GM15510 (cell line): ENCODE data around the gene MCAT.

ENCODE experiments used
- POLR2A ChIP-seq: IDR thresholded peaks from 3 replicates; pipeline ENCODE4 v1.6.1; 2011; ENCODE audit warnings: borderline replicate concordance; ENCODE audit not compliant: insufficient read length; ENCODE audit errors: extremely low read depth

MCAT gene

DNA sequence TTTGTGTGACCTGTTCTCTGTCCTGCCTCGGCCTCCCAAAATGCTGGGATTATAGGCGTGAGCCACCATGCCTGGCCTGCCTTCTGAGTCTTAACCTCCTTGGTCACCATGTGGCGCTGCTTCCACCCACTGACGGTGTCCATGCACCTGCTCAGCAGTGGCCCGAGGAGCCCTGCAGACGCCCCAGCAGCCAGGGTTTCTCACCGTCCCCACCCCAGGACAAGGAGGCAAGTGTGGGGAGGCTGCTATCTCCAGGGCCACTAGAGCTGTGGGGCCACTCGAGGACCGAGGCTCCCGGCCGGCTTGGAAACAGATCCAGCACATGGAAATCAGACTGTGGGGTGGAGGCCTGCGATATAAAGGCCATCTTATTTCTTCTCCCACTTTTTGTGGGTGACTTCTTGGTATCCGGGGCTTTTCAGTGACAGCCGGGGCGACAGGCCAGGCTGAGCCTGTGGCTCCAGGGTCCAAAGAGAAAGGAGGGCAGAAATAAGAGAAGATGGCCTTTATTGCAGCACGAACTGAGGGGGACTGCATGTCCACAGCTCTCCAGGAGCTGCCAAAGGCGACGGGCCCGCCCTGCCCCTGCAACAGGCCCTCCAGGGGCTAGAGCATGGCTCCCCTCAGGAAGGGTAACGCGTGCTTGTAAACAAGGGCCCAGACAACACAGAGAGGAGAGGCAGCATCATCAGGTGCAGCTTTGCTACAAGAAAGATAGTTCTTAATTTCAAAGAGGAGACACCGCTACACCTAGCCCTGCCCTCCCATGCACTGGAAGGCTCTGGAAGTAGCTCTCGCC lies 23.1 kb upstream of the MCAT start:
- no peak for TF ChIP-seq POLR2A

DNA sequence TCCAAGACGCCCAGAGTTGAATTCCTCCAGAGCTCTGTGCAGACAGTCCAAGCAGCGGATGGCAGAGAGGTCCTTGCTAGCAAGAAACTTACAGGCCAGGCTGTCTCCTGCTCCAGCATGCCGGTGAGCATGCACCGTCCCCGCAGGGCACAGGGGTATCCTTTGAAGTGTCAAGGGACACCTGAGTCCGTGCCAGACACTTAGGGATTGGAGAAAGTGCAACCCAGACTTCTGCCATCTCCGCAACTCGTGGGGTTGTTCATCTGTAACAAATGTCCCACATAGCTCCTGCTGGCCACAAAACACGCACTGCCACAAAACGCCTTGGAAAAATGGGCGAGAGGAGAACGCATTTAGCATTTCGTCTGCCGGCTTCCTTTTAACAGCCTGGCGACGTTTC lies 21.4 kb upstream of the MCAT start:
- no peak for TF ChIP-seq POLR2A

DNA sequence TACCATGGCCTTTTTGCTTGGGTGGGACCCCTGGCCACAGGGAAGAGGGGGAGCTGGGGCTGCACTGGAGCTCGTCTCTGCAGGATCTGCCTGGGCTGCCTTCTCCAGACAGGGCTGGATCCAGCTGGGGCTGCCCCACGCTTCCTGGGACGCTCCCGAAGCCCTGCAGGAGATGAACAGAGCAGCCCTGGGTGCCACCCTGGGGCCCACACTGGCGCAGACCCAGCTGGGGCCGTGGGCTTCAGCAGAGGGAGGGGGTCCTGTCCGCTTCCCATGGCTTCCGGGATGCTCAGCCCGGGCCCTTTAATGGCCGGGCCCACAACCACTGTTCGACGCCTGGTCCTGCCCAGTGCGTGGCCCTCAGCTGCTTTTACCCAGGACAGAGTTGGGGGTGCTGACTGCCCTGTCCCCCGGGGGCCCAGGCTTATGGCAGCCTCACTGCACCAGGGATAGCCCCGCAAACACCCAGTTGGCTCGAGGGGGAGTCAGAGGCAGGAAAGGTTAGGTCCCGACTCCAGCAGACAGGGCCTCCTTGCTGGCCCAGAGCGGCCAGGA lies 20.1 kb upstream of the MCAT start:
- no peak for TF ChIP-seq POLR2A

DNA sequence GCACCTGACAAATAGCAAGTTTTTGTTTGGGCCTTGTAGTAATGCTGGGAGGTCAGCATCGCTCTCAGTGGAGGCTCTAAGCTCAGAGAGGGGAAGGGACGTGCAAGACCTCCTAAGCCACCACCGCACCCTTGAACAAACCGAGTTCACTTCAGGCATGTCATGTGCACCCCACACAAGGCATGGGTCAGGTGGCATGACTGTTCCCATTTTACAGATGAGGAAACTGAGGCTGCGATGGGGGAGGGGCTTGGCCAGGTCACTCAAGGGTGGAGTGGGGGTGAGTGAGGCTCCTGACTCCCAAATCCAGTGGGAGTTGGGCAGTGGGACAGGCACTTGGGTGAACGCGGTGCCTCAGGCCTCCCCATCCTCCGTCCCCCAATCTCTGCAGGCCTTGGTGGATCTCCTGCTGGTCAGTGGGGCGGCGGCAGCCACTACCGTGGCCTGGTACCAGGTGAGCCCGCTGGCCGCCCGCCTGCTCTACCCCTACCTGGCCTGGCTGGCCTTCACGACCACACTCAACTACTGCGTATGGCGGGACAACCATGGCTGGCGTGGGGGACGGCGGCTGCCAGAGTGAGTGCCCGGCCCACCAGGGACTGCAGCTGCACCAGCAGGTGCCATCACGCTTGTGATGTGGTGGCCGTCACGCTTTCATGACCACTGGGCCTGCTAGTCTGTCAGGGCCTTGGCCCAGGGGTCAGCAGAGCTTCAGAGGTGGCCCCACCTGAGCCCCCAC lies 19.4 kb upstream of the MCAT start:
- no peak for TF ChIP-seq POLR2A

DNA sequence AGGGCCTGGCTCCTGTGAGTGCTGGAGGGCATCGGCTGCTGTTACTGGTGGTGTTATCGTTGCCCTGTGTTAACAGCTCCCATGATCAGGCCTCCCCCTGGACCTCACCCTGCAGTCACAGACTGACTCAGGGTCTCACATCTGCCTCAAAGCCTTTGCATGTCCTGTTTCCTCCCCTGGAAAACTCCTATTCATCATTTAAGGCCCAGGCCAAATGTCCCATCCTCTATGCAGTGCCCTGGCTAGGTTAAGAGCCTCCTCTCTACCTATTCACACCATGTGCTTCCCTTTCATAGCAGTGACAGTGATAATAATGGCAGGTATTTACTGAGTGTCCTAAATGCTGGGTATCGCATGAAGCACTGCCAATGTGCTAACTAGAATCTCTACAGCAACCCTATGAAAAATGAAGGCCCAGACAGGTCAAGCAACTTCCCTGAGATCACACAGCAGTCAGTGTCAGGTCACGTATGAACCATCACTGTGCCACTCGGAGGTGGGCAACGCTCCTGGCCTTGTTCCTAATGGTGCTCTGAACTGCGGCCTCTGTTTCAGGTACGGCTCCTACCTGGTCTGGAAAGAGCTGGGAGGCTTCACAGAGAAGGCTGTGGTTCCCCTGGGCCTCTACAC lies 17.4 kb upstream of the MCAT start:
- TF ChIP-seq POLR2A = no peak

DNA sequence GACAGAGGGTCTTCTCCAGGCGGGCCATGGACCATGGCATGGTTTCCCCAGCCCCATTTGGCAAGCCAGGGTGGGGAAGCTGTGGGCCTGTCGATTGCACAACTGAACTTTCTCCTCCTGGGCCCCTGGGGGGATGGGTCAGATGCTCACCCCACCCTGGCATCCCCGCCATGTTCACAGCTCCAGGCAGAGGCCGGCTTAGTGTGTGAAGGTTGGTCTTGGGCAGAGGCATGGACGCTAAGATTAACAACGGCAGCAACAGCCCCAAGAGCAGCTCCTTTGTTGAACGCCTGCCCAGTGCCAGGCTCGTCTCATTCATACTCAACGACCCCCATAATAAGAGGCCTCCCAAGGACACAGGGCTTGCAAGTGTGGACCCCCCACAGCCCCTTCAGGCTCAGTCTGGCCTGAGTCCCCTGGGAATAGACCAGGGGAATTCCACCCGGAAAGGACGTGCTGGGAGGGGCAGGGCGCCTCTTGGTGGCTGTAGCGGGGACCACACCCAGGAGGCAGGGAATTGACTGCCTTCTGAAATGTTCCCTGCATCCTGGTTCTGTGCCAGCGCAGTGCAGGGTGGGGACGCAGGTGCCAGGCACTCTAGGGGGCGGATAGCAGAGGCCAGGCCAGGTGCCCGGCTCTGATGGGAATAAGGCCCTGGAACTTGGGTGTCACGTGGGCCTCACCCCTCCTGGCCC lies 16.4 kb upstream of the MCAT start:
- TF ChIP-seq POLR2A = no peak

DNA sequence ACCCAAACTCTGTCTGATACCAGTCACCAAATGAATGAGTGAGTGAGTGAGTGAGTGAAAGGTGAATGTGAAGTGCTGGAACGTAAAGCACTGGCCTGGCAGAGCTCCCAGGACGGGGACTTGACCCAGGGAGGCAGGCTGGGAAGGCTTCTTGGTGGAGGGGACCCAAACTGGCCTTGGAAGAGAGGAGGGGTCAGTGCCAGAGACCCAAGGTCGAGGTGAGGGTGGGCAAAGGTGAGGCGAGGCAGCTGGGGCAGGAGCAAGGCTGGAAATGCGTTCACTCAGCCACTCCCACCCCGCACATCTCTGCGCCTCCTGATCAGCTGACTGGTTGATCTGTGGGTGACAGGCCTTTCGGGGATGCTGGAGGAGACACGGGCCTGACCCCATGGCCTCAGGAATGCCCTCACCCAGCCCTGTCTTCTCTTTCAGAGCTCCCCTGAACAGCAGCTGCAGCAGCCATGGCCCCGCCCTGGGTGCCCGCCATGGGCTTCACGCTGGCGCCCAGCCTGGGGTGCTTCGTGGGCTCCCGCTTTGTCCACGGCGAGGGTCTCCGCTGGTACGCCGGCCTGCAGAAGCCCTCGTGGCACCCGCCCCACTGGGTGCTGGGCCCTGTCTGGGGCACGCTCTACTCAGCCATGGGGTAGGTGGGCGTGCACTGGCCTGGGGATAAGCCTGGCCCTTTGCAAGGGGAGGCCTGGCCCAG lies 15.7 kb upstream of the MCAT start:
- no peak for TF ChIP-seq POLR2A

DNA sequence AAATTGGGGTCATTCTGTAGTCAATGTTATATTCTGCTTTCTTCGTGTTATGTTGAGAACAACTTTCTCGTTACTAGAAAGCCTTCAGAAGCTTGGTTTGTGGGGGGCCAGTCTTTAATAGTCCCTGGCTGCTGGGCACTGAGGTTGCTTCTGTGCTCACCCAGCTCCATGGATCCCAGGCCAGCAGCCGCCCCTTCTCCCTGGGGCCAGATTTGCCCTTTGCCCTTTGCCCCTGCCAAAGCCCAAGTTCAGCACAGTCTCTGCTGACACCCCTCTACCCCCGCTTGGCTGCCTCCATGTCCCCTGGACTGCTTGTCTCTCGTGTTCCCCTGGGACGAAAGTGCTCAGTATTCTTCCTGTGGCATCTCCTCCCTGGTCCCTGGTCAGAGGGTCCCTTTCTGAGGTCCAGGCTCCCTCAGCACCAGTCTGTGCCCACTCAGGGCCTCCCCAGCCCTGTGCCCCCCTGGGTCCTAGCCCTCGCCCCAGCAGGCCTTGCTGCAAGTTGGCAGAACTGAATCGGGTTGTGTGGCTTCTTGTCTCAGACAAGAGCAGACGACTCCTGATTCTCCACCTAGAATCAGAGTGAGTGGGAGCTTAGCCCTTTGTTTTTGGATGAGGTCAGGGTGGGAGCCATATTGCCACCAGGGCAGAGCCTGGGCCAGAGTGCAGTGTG lies 14.8 kb upstream of the MCAT start:
- TF ChIP-seq POLR2A = no peak

DNA sequence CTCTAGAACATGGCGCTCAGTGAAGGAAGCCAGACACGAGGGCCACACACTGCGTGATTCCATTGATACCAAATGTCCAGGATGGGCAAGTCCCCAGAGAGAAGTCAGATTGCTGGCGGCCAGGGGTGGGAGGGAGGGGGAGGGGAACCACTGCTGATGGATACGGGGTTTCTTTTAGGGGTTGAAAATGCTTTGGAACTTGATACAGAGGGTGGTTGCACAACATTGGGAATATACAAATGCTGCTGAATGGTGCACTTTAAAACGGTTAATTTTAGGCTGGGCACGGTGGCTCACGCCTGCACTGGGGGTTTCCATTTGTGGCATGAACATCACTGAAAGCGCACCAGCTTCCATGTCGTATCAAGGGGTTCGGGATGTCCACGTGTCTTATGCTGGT lies 13.2 kb upstream of the MCAT start:
- TF ChIP-seq POLR2A = no peak

DNA sequence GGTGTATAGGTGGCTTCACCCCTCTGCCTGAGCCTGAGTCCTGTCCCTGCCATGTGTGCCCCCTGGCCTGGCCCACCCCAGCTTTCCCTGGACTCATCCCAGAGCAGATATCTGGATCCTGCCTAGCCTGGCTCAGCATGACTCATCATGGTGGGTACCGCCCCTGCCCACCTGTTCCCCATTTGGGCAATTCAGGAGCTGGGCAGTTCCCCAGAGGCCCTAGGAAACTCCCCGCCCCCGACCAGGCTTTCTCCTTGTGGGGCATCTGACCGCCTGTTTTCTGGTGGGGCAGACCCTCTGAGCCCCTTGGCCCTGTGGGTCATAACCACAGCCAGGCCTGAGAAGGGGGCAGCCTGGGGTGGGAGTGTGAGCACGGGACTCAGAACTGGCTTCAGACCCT lies 12.6 kb upstream of the MCAT start:
- no peak for TF ChIP-seq POLR2A

DNA sequence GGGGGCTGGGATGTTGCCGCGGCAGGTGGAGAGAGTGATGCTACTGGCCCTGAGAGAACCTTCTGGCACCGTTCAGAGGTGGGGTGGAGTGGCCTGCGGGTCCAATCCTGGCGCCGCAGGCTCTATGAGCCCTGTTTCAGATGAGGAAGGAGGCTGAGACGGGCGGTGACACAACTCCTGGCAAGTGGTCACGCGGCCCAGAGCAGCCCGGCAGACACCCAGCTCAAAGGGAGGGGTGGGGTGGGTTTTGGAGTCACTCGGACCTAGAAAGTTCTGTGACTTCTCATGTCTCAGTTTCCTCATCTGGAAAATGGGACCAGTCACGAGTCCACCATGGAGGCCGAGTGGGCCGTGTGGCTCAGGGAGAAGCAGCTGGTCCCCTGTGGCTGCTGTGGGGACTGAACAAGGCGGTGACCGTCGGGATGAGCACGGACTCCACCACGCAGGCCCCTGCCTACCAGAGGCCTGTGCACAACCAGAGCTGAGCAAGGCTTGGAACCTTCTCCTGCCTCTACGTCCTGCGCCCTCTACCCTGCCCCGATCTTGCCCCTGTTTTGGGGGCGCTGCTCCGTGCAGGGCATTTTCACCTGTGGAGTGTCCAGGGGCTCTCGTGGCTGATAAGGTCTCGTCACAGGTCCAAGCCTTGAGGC lies 11.8 kb upstream of the MCAT start:
- no peak for TF ChIP-seq POLR2A

DNA sequence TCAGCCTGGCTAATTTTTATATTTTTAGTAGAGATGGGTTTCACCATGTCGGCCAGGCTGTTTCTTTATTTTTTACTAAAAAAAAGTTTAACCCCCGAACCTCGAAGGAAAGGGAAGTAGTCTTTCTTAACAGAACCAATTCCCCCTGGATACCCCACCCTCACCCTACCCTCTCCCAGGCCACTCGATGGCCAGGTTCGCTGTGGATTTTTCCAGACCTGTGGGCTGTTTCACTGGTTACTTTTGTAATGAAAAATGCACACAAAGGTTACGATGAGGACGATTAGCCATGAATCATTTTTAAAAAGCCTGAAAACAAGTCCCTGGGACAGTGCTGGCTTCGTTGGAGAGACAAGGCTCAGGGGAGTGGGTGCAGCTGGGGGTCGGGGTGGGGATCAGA lies 10.7 kb upstream of the MCAT start:
- no peak for TF ChIP-seq POLR2A
